RWPE2 (cell line): ENCODE measurements around the gene NPHP1.
"Not testable (repeated sequence)": the region's sequence is repeated elsewhere in the genome, so short reads cannot be mapped to it uniquely, and the experiment has no call there.

Source experiments
- ATAC-seq: fragments of 200-7000 bp; cut with Tn5 transposase; 3 replicates; pipeline ENCODE4 v1.9.1; 2021; ENCODE audit warnings: low read depth
- DNase-seq: peaks from one replicate; pipeline ENCODE4 v3.0.0-alpha.2; 2020; ENCODE audit warnings: low spot score
- H3K27ac ChIP-seq: fragments of 450-650 bp; 2 replicates; pipeline ENCODE4 v1.5.1; 2017; ENCODE audit warnings: mild to moderate bottlenecking; ENCODE audit not compliant: poor library complexity, severe bottlenecking
- H3K27me3 ChIP-seq: fragments of 250-450 bp; sonication (Bioruptor Pico); 2 replicates; pipeline ENCODE4 v1.5.1; 2021; ENCODE audit warnings: mild to moderate bottlenecking, moderate library complexity; ENCODE audit not compliant: insufficient read depth, poor library complexity, severe bottlenecking
- H3K36me3 ChIP-seq: fragments of 250-450 bp; sonication (Bioruptor Pico); 2 replicates; pipeline ENCODE4 v1.5.1; 2020; ENCODE audit warnings: low read depth, mild to moderate bottlenecking, moderate library complexity
- H3K4me1 ChIP-seq: fragments of 250-450 bp; sonication (Bioruptor Pico); 2 replicates; pipeline ENCODE4 v1.5.1; 2021; ENCODE audit warnings: mild to moderate bottlenecking, moderate library complexity; ENCODE audit not compliant: insufficient read depth, poor library complexity, severe bottlenecking
- H3K4me3 ChIP-seq: fragments of 250-450 bp; sonication (Bioruptor Pico); 2 replicates; pipeline ENCODE4 v1.5.1; 2021; ENCODE audit warnings: mild to moderate bottlenecking, moderate library complexity; ENCODE audit not compliant: severe bottlenecking
- H3K9me3 ChIP-seq: fragments of 250-450 bp; sonication (Bioruptor Pico); 2 replicates; pipeline ENCODE4 v1.5.1; 2021; ENCODE audit warnings: mild to moderate bottlenecking, moderate library complexity; ENCODE audit not compliant: severe bottlenecking
- TF ChIP-seq, protein P1 (sequence below): fragments of 450-650 bp; IDR thresholded peaks from one replicate; pipeline ENCODE4 v1.5.1; 2017; ENCODE audit warnings: mild to moderate bottlenecking, moderate library complexity; ENCODE audit not compliant: poor library complexity, severe bottlenecking

The NPHP1 gene

DNA sequence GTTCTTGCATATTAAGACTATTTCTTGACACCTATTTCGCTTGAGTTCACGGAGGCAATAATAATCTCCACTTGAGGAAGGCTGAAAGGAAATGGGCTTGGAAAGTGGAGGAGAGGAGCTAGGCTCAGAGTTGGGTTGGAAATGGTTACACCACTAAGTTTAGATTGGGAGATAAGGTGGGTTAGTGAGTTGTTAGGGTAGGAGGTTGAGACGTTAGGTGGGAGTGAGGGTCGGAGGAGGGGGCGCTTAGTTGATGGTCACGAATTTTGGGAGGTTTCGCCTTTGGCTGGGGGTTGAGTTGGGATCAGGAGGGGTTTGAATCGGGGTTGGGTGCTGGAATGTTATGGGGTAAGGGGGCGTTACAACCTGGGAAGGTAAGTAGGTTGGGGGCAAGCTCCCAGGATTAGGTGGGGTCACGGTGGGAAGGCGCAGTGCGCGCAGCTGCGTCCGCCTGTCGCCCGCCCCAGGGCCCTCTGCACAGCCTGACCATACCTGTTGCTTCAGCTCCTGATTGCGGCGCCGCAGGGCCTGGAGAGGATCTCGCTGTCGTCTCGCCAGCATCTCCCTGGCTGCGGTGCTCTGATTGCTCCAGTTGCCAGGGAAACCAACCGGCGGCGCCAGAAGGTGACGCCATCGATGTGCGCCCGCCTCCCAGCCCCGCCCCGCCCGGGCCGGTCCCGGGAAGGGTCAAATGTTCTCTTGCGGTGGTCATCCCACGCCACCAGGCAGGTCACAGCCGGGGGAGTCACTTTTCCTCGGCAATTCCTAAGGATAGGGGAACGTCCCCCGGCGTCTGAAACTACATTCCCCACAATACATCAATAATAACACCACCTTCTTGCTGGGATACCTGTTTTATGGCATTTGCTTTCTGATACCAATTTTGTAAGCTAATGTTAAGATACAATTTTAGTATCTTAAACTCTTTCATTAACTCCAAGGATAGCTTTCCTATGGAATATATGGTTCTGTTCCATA, at the start of gene NPHP1:
NPHP1 (minus strand) TSS at position 606 of the 978 bp plus-strand sequence; CDS start at position 561, 45 bp downstream.
- Histone ChIP-seq H3K9me3 (no peaks in the 10 kb centered on the region), H3K27ac (no peak within 1 kb of the TSS), H3K4me1 (peaks cover 13% of the 10 kb centered on the region), H3K27me3 (no peaks in the 10 kb centered on the region), H3K36me3 (no peaks in the 10 kb centered on the region; the same call in 1 of the 2 replicates), H3K4me3 (peak within 1 kb of the TSS; percentile 74)
- ATAC-seq (peak; percentile 86), DNase-seq (peak; percentile 80)
- TF ChIP-seq, protein P1, sequence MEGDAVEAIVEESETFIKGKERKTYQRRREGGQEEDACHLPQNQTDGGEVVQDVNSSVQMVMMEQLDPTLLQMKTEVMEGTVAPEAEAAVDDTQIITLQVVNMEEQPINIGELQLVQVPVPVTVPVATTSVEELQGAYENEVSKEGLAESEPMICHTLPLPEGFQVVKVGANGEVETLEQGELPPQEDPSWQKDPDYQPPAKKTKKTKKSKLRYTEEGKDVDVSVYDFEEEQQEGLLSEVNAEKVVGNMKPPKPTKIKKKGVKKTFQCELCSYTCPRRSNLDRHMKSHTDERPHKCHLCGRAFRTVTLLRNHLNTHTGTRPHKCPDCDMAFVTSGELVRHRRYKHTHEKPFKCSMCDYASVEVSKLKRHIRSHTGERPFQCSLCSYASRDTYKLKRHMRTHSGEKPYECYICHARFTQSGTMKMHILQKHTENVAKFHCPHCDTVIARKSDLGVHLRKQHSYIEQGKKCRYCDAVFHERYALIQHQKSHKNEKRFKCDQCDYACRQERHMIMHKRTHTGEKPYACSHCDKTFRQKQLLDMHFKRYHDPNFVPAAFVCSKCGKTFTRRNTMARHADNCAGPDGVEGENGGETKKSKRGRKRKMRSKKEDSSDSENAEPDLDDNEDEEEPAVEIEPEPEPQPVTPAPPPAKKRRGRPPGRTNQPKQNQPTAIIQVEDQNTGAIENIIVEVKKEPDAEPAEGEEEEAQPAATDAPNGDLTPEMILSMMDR: no peak

DNA sequence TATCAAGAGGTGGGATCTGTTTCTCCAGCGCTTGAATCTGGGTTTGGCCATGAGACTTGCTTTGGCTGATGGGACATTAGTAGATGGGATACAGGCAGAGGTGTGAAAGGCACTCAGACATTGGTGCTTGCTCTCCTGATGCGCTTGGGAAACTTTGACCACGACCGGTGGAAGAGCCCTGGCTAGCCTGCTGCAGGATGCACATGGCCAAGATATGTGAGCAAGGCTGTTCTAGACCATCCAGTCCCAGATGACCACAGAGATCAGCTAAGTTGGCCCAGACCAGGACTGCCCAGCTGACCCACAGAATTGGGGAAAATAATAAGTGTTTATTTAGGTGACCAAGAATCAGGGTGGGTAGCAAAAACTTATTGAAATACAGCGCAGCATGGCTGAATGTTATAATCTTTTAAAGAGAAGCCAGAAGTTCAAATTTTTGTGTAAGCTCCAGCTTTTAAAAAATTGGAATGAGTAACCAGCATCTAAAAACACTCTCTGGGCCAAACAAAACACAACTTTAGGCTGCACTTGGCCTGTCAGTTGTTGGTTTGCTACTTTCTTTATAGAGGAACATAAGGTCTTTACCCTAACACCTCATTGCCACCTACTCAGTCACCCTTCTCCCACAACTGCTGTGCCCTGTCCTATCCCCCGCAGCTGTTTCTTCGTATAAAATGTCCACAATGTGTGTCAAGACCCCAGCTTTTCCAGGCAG, 43.4 kb upstream of the NPHP1 start:
- not testable (repeated sequence) for H3K9me3 ChIP-seq, DNase-seq, H3K27ac ChIP-seq, H3K27me3 ChIP-seq, H3K36me3 ChIP-seq, ATAC-seq, H3K4me1 ChIP-seq, H3K4me3 ChIP-seq

DNA sequence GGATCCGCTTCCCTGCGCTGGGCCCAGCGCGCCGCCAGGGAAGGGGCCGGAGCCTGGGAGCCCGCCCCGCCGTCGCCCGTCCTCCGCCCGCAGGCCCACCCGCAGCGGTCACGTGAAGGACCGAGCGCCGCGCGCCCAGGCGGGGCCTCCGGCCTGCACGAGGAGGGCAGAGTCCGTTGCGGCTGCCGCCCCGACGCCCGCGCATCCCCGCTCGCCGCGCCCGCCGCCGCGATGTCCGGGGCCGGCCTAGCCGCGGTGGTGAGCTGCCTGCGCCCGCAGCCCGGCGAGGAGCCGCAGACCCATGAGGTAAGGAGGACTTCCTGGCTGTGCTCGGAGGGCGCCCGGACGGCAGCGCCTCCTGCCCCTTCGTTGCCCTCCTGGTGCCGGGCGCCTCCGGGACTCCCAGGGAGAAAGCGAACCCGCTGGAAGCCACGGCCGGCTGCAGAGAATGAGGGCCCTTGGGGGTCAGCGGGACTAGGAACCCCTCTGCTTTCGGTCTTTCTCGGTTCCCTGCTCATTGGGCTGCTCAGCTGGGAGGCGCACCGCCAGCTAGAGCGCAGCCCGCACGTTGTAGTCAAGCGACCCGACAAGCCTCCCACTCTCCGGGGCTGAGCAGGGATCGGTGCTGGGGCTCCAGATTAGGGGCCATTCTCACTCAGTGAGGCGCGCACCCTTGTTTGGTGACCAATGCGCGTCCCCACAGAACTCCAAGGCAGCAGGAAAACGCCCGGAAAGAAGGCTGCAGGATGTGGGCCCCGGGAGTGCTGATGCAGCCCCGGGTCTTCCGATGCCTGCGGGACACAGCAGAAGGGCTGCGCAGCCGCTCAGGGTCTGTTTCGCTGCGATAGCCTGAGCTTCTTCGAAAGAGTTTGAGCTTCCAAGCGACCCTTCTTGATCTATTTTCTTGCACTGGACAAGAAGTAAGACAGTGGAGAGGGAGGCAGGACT, 40.9 kb upstream of the NPHP1 start:
- not testable (repeated sequence) for H3K4me1 ChIP-seq, ATAC-seq, H3K27ac ChIP-seq, H3K4me3 ChIP-seq, H3K36me3 ChIP-seq, H3K27me3 ChIP-seq, DNase-seq, H3K9me3 ChIP-seq

DNA sequence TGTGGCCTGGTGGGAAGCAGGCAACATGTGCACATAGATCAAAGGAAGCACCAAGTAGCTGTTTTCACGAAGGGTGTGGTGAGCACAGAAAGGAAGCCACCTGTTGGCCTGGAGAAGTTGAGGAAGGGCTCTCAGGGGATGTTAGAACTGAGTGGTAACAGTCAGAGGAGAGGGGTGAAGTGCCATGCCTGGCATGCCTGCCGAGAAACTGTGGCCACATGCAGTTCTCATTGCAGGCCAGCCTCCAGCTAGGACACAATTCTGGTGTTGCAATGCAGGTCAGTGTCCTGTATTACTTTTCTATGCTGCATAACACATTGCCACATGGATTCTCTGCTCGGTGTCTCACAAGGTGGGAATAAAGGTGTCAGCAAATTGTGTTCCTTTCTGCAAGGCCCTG, 38.5 kb upstream of the NPHP1 start:
- H3K4me3 ChIP-seq, H3K4me1 ChIP-seq, ATAC-seq, H3K9me3 ChIP-seq, H3K27me3 ChIP-seq, H3K27ac ChIP-seq, H3K36me3 ChIP-seq, DNase-seq: not testable (repeated sequence)

DNA sequence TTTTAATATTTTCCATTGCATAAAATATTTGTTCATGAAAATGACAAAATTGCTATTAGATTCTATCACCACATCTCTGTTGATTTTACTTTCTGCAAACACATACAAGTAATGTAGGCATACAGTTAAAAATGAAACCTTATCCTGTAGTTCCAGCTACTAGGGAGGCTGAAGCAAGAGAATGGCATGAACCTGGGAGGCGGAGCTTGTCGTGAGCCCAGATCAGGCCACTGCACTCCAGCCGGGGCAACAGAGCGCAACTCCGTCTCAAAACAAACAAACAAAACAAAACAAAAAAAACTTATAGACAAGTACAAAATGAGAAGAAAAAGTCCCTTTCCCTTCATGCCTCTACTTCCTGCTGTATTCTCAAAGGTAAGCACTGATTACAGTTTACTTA, 29.7 kb upstream of the NPHP1 start:
- not testable (repeated sequence) for H3K4me3 ChIP-seq, DNase-seq, H3K36me3 ChIP-seq, H3K4me1 ChIP-seq, H3K27ac ChIP-seq, H3K27me3 ChIP-seq, ATAC-seq, H3K9me3 ChIP-seq

DNA sequence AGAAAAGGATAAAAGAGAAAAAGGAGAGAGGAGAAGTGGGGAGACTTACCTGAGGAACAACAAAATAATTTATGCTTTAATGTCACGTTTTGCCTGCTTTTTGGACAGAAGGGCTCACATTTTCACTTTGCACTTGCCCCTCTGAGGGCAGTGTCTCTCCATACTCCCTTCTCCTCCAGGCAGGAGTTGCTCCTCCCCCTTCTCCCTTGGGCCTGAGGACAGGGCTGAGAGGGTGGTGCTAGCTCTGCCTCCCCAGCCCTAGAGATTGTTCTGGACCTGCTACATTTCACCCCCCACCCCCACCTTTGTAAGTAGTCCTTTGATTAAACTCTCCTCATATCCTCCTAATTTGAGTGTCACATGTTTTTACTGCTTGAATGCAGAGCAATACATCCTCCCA, 25.1 kb upstream of the NPHP1 start:
- H3K27ac ChIP-seq, ATAC-seq, H3K4me3 ChIP-seq, H3K4me1 ChIP-seq, H3K27me3 ChIP-seq, H3K9me3 ChIP-seq, H3K36me3 ChIP-seq, DNase-seq: not testable (repeated sequence)

DNA sequence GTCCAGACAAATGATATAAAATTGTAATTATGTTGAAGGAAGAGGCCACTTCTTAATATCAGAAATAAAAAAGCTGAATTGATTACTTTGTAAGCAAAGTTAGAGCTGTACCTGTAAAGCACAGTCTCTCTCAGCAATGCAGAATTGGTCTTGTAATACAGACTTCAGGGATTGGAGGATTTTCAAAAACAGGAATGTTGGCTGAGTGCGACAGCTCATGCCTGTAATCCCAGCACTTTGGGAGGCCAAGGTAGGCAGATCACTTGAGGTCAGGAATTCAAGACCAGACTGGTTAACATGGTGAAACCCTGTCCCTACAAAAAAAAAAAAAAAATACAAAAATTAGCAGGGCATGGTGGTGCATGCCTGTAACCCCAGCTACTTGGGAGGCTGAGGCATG, 17.8 kb upstream of the NPHP1 start:
- H3K27me3 ChIP-seq, H3K9me3 ChIP-seq, H3K27ac ChIP-seq, ATAC-seq, H3K36me3 ChIP-seq, H3K4me1 ChIP-seq, H3K4me3 ChIP-seq, DNase-seq: not testable (repeated sequence)
